Measurements from ENCODE around the gene LDHD. TPM values are rescaled to one million over a fixed set of nuclear protein-coding genes. Genes with fewer than 3 reads are reported as not detected.

The LDHD gene
- total and polyA plus RNA-seq, 2 of the 8 experiments (the other 6 are each of a cell fraction or from before 2014, with no cell fraction given): 14.9 to 18.2 TPM

DNA sequence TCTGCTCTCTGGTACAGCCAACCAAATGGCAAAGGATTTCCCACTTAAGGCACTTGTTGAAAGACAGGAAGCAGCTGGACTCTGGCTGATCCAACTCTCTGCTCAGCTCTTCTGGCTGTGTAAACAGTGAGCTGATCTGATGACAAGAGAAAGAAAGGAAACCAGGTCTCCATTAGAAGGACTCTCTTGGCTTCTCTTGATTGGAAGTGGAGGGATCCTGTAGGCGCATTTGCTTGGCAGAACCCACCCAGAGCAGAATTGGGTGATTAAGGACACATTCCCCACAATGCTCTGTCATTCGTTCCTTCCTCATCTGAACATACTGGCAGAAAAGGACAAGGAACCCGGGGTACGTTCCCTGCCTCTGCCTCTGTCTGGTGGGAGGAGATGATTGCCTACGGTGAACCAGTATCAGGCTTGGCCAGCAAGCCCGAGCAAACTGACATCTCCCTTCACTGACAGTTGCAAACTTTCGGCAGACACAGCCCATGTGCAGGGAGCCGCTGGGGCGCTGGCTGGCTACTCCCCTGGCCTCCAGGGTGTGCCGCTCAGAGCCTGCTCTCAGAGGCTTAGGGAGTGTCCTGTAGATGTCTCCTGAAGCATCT, 29.1 kb downstream of the LDHD start (continued):
- TF ChIP-seq, protein P1, sequence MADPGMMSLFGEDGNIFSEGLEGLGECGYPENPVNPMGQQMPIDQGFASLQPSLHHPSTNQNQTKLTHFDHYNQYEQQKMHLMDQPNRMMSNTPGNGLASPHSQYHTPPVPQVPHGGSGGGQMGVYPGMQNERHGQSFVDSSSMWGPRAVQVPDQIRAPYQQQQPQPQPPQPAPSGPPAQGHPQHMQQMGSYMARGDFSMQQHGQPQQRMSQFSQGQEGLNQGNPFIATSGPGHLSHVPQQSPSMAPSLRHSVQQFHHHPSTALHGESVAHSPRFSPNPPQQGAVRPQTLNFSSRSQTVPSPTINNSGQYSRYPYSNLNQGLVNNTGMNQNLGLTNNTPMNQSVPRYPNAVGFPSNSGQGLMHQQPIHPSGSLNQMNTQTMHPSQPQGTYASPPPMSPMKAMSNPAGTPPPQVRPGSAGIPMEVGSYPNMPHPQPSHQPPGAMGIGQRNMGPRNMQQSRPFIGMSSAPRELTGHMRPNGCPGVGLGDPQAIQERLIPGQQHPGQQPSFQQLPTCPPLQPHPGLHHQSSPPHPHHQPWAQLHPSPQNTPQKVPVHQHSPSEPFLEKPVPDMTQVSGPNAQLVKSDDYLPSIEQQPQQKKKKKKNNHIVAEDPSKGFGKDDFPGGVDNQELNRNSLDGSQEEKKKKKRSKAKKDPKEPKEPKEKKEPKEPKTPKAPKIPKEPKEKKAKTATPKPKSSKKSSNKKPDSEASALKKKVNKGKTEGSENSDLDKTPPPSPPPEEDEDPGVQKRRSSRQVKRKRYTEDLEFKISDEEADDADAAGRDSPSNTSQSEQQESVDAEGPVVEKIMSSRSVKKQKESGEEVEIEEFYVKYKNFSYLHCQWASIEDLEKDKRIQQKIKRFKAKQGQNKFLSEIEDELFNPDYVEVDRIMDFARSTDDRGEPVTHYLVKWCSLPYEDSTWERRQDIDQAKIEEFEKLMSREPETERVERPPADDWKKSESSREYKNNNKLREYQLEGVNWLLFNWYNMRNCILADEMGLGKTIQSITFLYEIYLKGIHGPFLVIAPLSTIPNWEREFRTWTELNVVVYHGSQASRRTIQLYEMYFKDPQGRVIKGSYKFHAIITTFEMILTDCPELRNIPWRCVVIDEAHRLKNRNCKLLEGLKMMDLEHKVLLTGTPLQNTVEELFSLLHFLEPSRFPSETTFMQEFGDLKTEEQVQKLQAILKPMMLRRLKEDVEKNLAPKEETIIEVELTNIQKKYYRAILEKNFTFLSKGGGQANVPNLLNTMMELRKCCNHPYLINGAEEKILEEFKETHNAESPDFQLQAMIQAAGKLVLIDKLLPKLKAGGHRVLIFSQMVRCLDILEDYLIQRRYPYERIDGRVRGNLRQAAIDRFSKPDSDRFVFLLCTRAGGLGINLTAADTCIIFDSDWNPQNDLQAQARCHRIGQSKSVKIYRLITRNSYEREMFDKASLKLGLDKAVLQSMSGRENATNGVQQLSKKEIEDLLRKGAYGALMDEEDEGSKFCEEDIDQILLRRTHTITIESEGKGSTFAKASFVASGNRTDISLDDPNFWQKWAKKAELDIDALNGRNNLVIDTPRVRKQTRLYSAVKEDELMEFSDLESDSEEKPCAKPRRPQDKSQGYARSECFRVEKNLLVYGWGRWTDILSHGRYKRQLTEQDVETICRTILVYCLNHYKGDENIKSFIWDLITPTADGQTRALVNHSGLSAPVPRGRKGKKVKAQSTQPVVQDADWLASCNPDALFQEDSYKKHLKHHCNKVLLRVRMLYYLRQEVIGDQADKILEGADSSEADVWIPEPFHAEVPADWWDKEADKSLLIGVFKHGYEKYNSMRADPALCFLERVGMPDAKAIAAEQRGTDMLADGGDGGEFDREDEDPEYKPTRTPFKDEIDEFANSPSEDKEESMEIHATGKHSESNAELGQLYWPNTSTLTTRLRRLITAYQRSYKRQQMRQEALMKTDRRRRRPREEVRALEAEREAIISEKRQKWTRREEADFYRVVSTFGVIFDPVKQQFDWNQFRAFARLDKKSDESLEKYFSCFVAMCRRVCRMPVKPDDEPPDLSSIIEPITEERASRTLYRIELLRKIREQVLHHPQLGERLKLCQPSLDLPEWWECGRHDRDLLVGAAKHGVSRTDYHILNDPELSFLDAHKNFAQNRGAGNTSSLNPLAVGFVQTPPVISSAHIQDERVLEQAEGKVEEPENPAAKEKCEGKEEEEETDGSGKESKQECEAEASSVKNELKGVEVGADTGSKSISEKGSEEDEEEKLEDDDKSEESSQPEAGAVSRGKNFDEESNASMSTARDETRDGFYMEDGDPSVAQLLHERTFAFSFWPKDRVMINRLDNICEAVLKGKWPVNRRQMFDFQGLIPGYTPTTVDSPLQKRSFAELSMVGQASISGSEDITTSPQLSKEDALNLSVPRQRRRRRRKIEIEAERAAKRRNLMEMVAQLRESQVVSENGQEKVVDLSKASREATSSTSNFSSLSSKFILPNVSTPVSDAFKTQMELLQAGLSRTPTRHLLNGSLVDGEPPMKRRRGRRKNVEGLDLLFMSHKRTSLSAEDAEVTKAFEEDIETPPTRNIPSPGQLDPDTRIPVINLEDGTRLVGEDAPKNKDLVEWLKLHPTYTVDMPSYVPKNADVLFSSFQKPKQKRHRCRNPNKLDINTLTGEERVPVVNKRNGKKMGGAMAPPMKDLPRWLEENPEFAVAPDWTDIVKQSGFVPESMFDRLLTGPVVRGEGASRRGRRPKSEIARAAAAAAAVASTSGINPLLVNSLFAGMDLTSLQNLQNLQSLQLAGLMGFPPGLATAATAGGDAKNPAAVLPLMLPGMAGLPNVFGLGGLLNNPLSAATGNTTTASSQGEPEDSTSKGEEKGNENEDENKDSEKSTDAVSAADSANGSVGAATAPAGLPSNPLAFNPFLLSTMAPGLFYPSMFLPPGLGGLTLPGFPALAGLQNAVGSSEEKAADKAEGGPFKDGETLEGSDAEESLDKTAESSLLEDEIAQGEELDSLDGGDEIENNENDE (IDR thresholded peaks at IDR 0.05; ENCODE audit: insufficient replicate concordance, low read length): no peak
- TF ChIP-seq CBX8 (IDR thresholded peaks at IDR 0.05; ENCODE audit: borderline replicate concordance, low read depth, low read length) (no peak), HDAC6 (IDR thresholded peaks at IDR 0.05; ENCODE audit: low read depth, low read length) (no peak), BCL11A (IDR thresholded peaks at IDR 0.05; ENCODE audit: low read depth in 2 of 2, low read length in 2 of 2) (no peak), POLR2A (IDR thresholded peaks at IDR 0.05; ENCODE audit: control extremely low read depth in 1 of 2, low read depth in 2 of 2, low read length in 2 of 2) (no peak), HDAC2 (IDR thresholded peaks at IDR 0.05; ENCODE audit: borderline replicate concordance in 1 of 2, low read depth in 2 of 2, low read length in 2 of 2) (no peak)
- TF ChIP-seq, protein P2, sequence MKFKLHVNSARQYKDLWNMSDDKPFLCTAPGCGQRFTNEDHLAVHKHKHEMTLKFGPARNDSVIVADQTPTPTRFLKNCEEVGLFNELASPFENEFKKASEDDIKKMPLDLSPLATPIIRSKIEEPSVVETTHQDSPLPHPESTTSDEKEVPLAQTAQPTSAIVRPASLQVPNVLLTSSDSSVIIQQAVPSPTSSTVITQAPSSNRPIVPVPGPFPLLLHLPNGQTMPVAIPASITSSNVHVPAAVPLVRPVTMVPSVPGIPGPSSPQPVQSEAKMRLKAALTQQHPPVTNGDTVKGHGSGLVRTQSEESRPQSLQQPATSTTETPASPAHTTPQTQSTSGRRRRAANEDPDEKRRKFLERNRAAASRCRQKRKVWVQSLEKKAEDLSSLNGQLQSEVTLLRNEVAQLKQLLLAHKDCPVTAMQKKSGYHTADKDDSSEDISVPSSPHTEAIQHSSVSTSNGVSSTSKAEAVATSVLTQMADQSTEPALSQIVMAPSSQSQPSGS (IDR thresholded peaks at IDR 0.05; ENCODE audit: low read length): no peak

Data from H1 (cell line).